ENCODE results near the gene ARHGAP23. TPM values are rescaled to one million over a fixed set of nuclear protein-coding genes. Genes with fewer than 3 reads are reported as not detected.

Gene ARHGAP23
- total RNA-seq, 2 donors from 2014 or later: 27.3 to 204 TPM

GRCh38 chr17:38400286-38400685 lies 28.0 kb upstream of the ARHGAP23 start:
- WGBS: 92% methylated on average over 6 of the region's 6 CpGs
- TF ChIP-seq CTCF (IDR thresholded peaks at IDR 0.05): no peak
- TF ChIP-seq POLR2A (IDR thresholded peaks at IDR 0.05): no peak
- no peak for TF ChIP-seq POLR2AphosphoS5 (IDR thresholded peaks at IDR 0.05)
- Histone ChIP-seq H3K36me3 (peaks cover 0 to 3% of the 10 kb centered on the region in 2 donors), H3K27me3 (replicated peaks; ENCODE audit: insufficient read depth) (no peaks in the 10 kb centered on the region), H3K4me1 (replicated peaks) (peaks cover 3% of the 10 kb centered on the region), H3K9me3 (no peaks in the 10 kb centered on the region), H3K4me3 (no peak overlapping the region), H3K27ac (no peak overlapping the region)
- intact Hi-C loops (cut with DNase I): no loop called here
- DNase-seq (ENCODE audit: low spot score): no peak

GRCh38 chr17:38401459-38401858 lies 26.8 kb upstream of the ARHGAP23 start:
- no peaks in the 10 kb centered on the region for H3K27me3 ChIP-seq (replicated peaks; ENCODE audit: insufficient read depth)
- TF ChIP-seq CTCF (IDR thresholded peaks at IDR 0.05) (no peak), POLR2AphosphoS5 (IDR thresholded peaks at IDR 0.05) (no peak), POLR2A (IDR thresholded peaks at IDR 0.05) (no peak)
- DNase-seq (ENCODE audit: low spot score): no peak
- no peak overlapping the region for H3K27ac ChIP-seq
- WGBS: 78% methylated on average over 4 of the region's 4 CpGs
- H3K36me3 ChIP-seq: peaks cover 0 to 3% of the 10 kb centered on the region in 2 donors
- no peaks in the 10 kb centered on the region for H3K4me1 ChIP-seq (replicated peaks)
- H3K9me3 ChIP-seq: no peaks in the 10 kb centered on the region
- no peak overlapping the region for H3K4me3 ChIP-seq
- intact Hi-C loops (cut with DNase I): no loop called here

- 94% methylated on average over 5 of the region's 5 CpGs for WGBS
- intact Hi-C loops (cut with DNase I): no loop called here
- H3K4me3 ChIP-seq: no peak overlapping the region
- H3K27me3 ChIP-seq (replicated peaks; ENCODE audit: insufficient read depth): no peaks in the 10 kb centered on the region
- no peaks in the 10 kb centered on the region for H3K4me1 ChIP-seq (replicated peaks)
- no peak overlapping the region for H3K27ac ChIP-seq
- H3K36me3 ChIP-seq: no peaks in the 10 kb centered on the region
- H3K9me3 ChIP-seq: no peaks in the 10 kb centered on the region
- DNase-seq (ENCODE audit: low spot score): no peak
- TF ChIP-seq POLR2AphosphoS5 (IDR thresholded peaks at IDR 0.05): no peak
- TF ChIP-seq POLR2A (IDR thresholded peaks at IDR 0.05): no peak
- TF ChIP-seq CTCF (IDR thresholded peaks at IDR 0.05): no peak
Observed at GRCh38 chr17:38402897-38403296, 25.4 kb upstream of the ARHGAP23 start.

GRCh38 chr17:38403491-38403890 lies 24.8 kb upstream of the ARHGAP23 start:
- no peaks in the 10 kb centered on the region for H3K9me3 ChIP-seq
- no peak overlapping the region for H3K4me3 ChIP-seq
- no peaks in the 10 kb centered on the region for H3K36me3 ChIP-seq
- H3K27ac ChIP-seq: no peak overlapping the region
- intact Hi-C loops (cut with DNase I): no loop called here
- no peaks in the 10 kb centered on the region for H3K4me1 ChIP-seq (replicated peaks)
- WGBS: 55% methylated on average over 4 of the region's 4 CpGs
- H3K27me3 ChIP-seq (replicated peaks; ENCODE audit: insufficient read depth): no peaks in the 10 kb centered on the region
- DNase-seq (ENCODE audit: low spot score): no peak
- no peak for TF ChIP-seq CTCF (IDR thresholded peaks at IDR 0.05)

GRCh38 chr17:38404174-38404943 lies 23.9 kb upstream of the ARHGAP23 start:
- no peaks in the 10 kb centered on the region for H3K36me3 ChIP-seq
- no peaks in the 10 kb centered on the region for H3K4me1 ChIP-seq (replicated peaks)
- WGBS: 68% methylated on average over 16 of the region's 16 CpGs
- DNase-seq (ENCODE audit: low spot score): no peak
- no peak overlapping the region for H3K4me3 ChIP-seq
- H3K27ac ChIP-seq: no peak overlapping the region
- intact Hi-C loops (cut with DNase I): no loop called here
- TF ChIP-seq CTCF (IDR thresholded peaks at IDR 0.05) (no peak), POLR2A (IDR thresholded peaks at IDR 0.05) (no peak), POLR2AphosphoS5 (IDR thresholded peaks at IDR 0.05) (no peak)
- no peaks in the 10 kb centered on the region for H3K27me3 ChIP-seq (replicated peaks; ENCODE audit: insufficient read depth)
- H3K9me3 ChIP-seq: no peaks in the 10 kb centered on the region

Measured in prostate gland (tissue), 2 donors.